K562 (cell line): ENCODE data around the gene PSMC3IP. TPM values are rescaled to one million over a fixed set of nuclear protein-coding genes. Genes with fewer than 3 reads are reported as not detected.

Source experiments
- ARID3B ChIP-seq: fragments of 250-450 bp; sonication (Bioruptor Pico); IDR thresholded peaks from 2 replicates; pipeline ENCODE4 v1.4.0; 2020; ENCODE audit warnings: borderline replicate concordance
- ATF2 ChIP-seq: sonication (generic); formaldehyde crosslinking; IDR thresholded peaks from 2 replicates; pipeline ENCODE4 v1.8.1; 2022; ENCODE audit warnings: missing genetic modification reagents
- BACH1 ChIP-seq: fragments of 200-800 bp; sonication (Bioruptor generic); IDR thresholded peaks from 2 replicates; pipeline ENCODE4 v1.6.1; 2016; ENCODE audit warnings: missing genetic modification characterization, missing compliant biosample characterization
- C11orf30 ChIP-seq: fragments of 450-650 bp; IDR thresholded peaks from 2 replicates; pipeline ENCODE4 v1.6.1; 2016; ENCODE audit warnings: low read depth, mild to moderate bottlenecking
- CBX3 ChIP-seq, 2 experiments: IDR thresholded peaks; 1 replicate in 1 of 2; 2 replicates in 1 of 2; pipeline ENCODE4 v1.6.1; 2012; ENCODE audit warnings: inconsistent platforms in 2 of 2, low read length in 2 of 2, borderline replicate concordance in 1 of 2, control low read depth in 1 of 2
- CREM ChIP-seq: IDR thresholded peaks from 2 replicates; pipeline ENCODE4 v1.6.1; 2014; ENCODE audit warnings: antibody characterized with exemption, low read depth
- ELF1 ChIP-seq: fragments of 200-800 bp; sonication (Bioruptor generic); IDR thresholded peaks from 2 replicates; pipeline ENCODE4 v1.6.1; 2016; ENCODE audit warnings: missing genetic modification characterization, missing compliant biosample characterization
- GATAD2A ChIP-seq: fragments of 450-650 bp; IDR thresholded peaks from 2 replicates; pipeline ENCODE4 v1.6.1; 2017
- GTF2A2 ChIP-seq: IDR thresholded peaks from 2 replicates; pipeline ENCODE4 v1.6.1; 2016; ENCODE audit warnings: mild to moderate bottlenecking, missing genetic modification characterization, missing compliant biosample characterization
- HNRNPUL1 ChIP-seq: fragments of 200-400 bp; formaldehyde crosslinking; IDR thresholded peaks from 2 replicates; pipeline ENCODE4 v1.6.1; 2017; ENCODE audit warnings: low read length
- ILF3 ChIP-seq: fragments of 450-650 bp; IDR thresholded peaks from 2 replicates; pipeline ENCODE4 v1.6.1; 2018; ENCODE audit warnings: antibody characterized with exemption, mild to moderate bottlenecking, moderate library complexity, borderline replicate concordance
- MIER1 ChIP-seq: fragments of 450-650 bp; IDR thresholded peaks from 2 replicates; pipeline ENCODE4 v1.6.1; 2016; ENCODE audit warnings: antibody characterized with exemption, mild to moderate bottlenecking, low read depth
- MNT ChIP-seq, 2 experiments: fragments of 450-650 bp; conservative IDR thresholded peaks; 2 replicates each; pipeline ENCODE4 v1.6.1; 2017; ENCODE audit warnings: mild to moderate bottlenecking in 2 of 2, moderate library complexity in 2 of 2
- NR1H2 ChIP-seq: sonication (generic); formaldehyde crosslinking; IDR thresholded peaks from 2 replicates; pipeline ENCODE4 v1.4.0; 2020; ENCODE audit warnings: mild to moderate bottlenecking, missing genetic modification reagents
- NUFIP1 ChIP-seq: fragments of 450-650 bp; IDR thresholded peaks from 2 replicates; pipeline ENCODE4 v1.6.1; 2018; ENCODE audit not compliant: partially characterized antibody
- RB1 ChIP-seq: fragments of 450-650 bp; IDR thresholded peaks from 2 replicates; pipeline ENCODE4 v1.6.1; 2017; ENCODE audit warnings: low read depth, mild to moderate bottlenecking
- SMARCB1 ChIP-seq: IDR thresholded peaks from 2 replicates; pipeline ENCODE4 v1.6.1; 2011; ENCODE audit warnings: improper control_type of control experiment, low read depth; ENCODE audit not compliant: insufficient read length
- VEZF1 ChIP-seq: fragments of 200-800 bp; sonication (Bioruptor generic); IDR thresholded peaks from 2 replicates; pipeline ENCODE4 v1.6.1; 2017; ENCODE audit warnings: missing genetic modification characterization, missing compliant biosample characterization
- ZNF197 ChIP-seq: fragments of 200-800 bp; sonication (Bioruptor generic); IDR thresholded peaks from 2 replicates; pipeline ENCODE4 v1.6.1; 2016; ENCODE audit warnings: low read depth, missing genetic modification characterization, missing compliant biosample characterization
- ZNF436 ChIP-seq: fragments of 250-450, 450-650 bp; sonication (Bioruptor Pico); formaldehyde crosslinking; IDR thresholded peaks from 2 replicates; pipeline ENCODE4 v1.7.0; 2020; ENCODE audit warnings: mild to moderate bottlenecking
- ZNF655 ChIP-seq: fragments of 250-450 bp; sonication (Bioruptor Pico); IDR thresholded peaks from 2 replicates; pipeline ENCODE4 v1.5.0; 2021
- ZSCAN29 ChIP-seq: fragments of 450-650 bp; IDR thresholded peaks from 2 replicates; pipeline ENCODE4 v1.6.1; 2017
- polyA plus RNA-seq, 8 experiments: library from polyadenylated mRNA; depleted of rRNA in 4 of 8; stranded (reverse) in 5 of 8; unstranded in 3 of 8; fragments of >200 nt; fragmentation: Nextera tagmentation in 2 of 8; fragmentation: Illumina TruSeq in 1 of 8; extraction: Ambion mirVana in 2 of 8; extraction: Trizol in 1 of 8; gene quantifications; 2 replicates each; pipeline versions ENCODE4 v1.2.1 to v1.2.3, GENCODE V29; 2011 to 2014; ENCODE audit warnings: inconsistent platforms in 1 of 8, missing spikeins in 1 of 8
- total RNA-seq, 7 experiments: library from RNA; depleted of rRNA in 6 of 7; stranded (reverse); fragments of >200 nt in 6 of 7; fragmentation: Illumina TruSeq in 2 of 7; extraction: Trizol in 2 of 7; gene quantifications; 2 replicates each; pipeline versions ENCODE4 v1.2.1 to v1.2.3, GENCODE V29; 2011 to 2021; ENCODE audit warnings: low replicate concordance in 1 of 7

The PSMC3IP gene
- total and polyA plus RNA-seq, 9 of the 15 experiments (the other 6 are each of a cell fraction or from before 2014, with no cell fraction given), result 13.8 to 65.6 (median 32.8) TPM

- TF ChIP-seq RB1, result peak; percentile 96
- no peak for TF ChIP-seq ARID3B (CRISPR knock-in tag)
- TF ChIP-seq CBX3 (IDR thresholded peaks at IDR 0.05; ENCODE audit: borderline replicate concordance in 1 of 2, low read length in 2 of 2), result peak in 1 of 2 experiments; percentile 24; a peak in 1 of 3 replicates
- TF ChIP-seq GTF2A2, result no peak
- no peak for TF ChIP-seq NUFIP1
- TF ChIP-seq ELF1 (tag), result peak; percentile 68; the same call in 1 of the 2 replicates
- peak; percentile 84 for TF ChIP-seq C11orf30
- TF ChIP-seq ZNF197 (CRISPR knock-in tag), result no peak
- TF ChIP-seq ILF3, result no peak
- no peak for TF ChIP-seq ZSCAN29
- peak; percentile 47 for TF ChIP-seq VEZF1 (CRISPR knock-in tag)
- no peak for TF ChIP-seq ZNF655 (CRISPR knock-in tag)
- TF ChIP-seq MNT (conservative IDR thresholded peaks at IDR 0.05), result peak; percentile 65 to 78; a peak in 3 of 4 replicates
- TF ChIP-seq ATF2 (CRISPR knock-in tag), result no peak
- no peak for TF ChIP-seq NR1H2
- 0 out of 2 replicates have a peak, but pooled peaks have one; percentile 41 for TF ChIP-seq BACH1 (tag)
- TF ChIP-seq CREM, result peak; percentile 89
- no peak for TF ChIP-seq ZNF436 (CRISPR knock-in tag)
- TF ChIP-seq GATAD2A, result no peak
- TF ChIP-seq HNRNPUL1, result no peak
- TF ChIP-seq MIER1, result no peak
- no peak for TF ChIP-seq SMARCB1
These were observed at the start of gene PSMC3IP (continued) for GRCh38 chr17:42577532-42578281.
